ENCODE measurements around the gene PLPP3. TPM values are rescaled to one million over a fixed set of nuclear protein-coding genes. Genes with fewer than 3 reads are reported as not detected.
A peak's percentile ranks its signal among the peaks of the same experiment; 100 is the strongest.
"Not testable (repeated sequence)": the region's sequence is repeated elsewhere in the genome, so short reads cannot be mapped to it uniquely, and the experiment has no call there.

Gene PLPP3
- 100 to 1,000 TPM in 11 of 12 donors, not detected in 1; 104 to 193 (median 126) TPM for polyA plus RNA-seq (ENCODE audit: insufficient read length in 12 of 12)
- long read RNA-seq, donor 1, transcript PLPP3-202 (2 exons, 2,039 nt), result minor isoform, 6 of 38 reads
- long read RNA-seq, donor 1, transcript PLPP3-201 (6 exons, 3,292 nt), result major isoform, 19 of 38 reads
- long read RNA-seq, donor 1, partial matches to known transcripts, result 13 of 38 reads
- long read RNA-seq, donor 1, other reads (novel, unspliced or antisense), result 0 of 38 reads
- long read RNA-seq, donor 2, transcript PLPP3-201 (6 exons, 3,292 nt), result major isoform, 42 of 50 reads
- long read RNA-seq, donor 2, transcript PLPP3-202 (2 exons, 2,039 nt), result minor isoform, 8 of 50 reads
- long read RNA-seq, donor 2, partial matches to known transcripts, result 0 of 50 reads
- long read RNA-seq, donor 2, other reads (novel, unspliced or antisense), result 0 of 50 reads
- long read RNA-seq, donor 3, transcript PLPP3-201 (6 exons, 3,292 nt), result major isoform, 13 of 16 reads
- long read RNA-seq, donor 3, partial matches to known transcripts, result 0 of 16 reads
- long read RNA-seq, donor 3, other reads (novel, unspliced or antisense), result 0 of 16 reads
- long read RNA-seq, donor 4, transcript PLPP3-201 (6 exons, 3,292 nt), result minor isoform, 5 of 13 reads
- long read RNA-seq, donor 4, transcript PLPP3-202 (2 exons, 2,039 nt), result major isoform, 8 of 13 reads
- long read RNA-seq, donor 4, partial matches to known transcripts, result 0 of 13 reads
- long read RNA-seq, donor 4, other reads (novel, unspliced or antisense), result 0 of 13 reads
- long read RNA-seq, donor 5, transcript PLPP3-202 (2 exons, 2,039 nt), result minor isoform, 5 of 66 reads
- long read RNA-seq, donor 5, transcript PLPP3-201 (6 exons, 3,292 nt), result major isoform, 55 of 66 reads
- long read RNA-seq, donor 5, partial matches to known transcripts, result 6 of 66 reads
- long read RNA-seq, donor 5, other reads (novel, unspliced or antisense), result 0 of 66 reads
- long read RNA-seq, donor 6, transcript PLPP3-201 (6 exons, 3,292 nt), result major isoform, 13 of 21 reads
- long read RNA-seq, donor 6, transcript PLPP3-202 (2 exons, 2,039 nt), result minor isoform, 8 of 21 reads
- long read RNA-seq, donor 6, partial matches to known transcripts, result 0 of 21 reads
- long read RNA-seq, donor 6, other reads (novel, unspliced or antisense), result 0 of 21 reads
- long read RNA-seq, donor 7, transcript PLPP3-201 (6 exons, 3,292 nt), result major isoform, 20 of 24 reads
- long read RNA-seq, donor 7, partial matches to known transcripts, result 0 of 24 reads
- long read RNA-seq, donor 7, other reads (novel, unspliced or antisense), result 0 of 24 reads
- long read RNA-seq, donor 8, transcript PLPP3-202 (2 exons, 2,039 nt), result minor isoform, 5 of 39 reads
- long read RNA-seq, donor 8, transcript PLPP3-201 (6 exons, 3,292 nt), result major isoform, 29 of 39 reads
- long read RNA-seq, donor 8, partial matches to known transcripts, result 5 of 39 reads
- long read RNA-seq, donor 8, other reads (novel, unspliced or antisense), result 0 of 39 reads
- long read RNA-seq, donor 9, transcript PLPP3-201 (6 exons, 3,292 nt), result major isoform, 30 of 42 reads
- long read RNA-seq, donor 9, transcript PLPP3-202 (2 exons, 2,039 nt), result minor isoform, 7 of 42 reads
- long read RNA-seq, donor 9, partial matches to known transcripts, result 5 of 42 reads
- long read RNA-seq, donor 9, other reads (novel, unspliced or antisense), result 0 of 42 reads
- long read RNA-seq, donor 10, transcript PLPP3-201 (6 exons, 3,292 nt), result major isoform, 23 of 25 reads
- long read RNA-seq, donor 10, partial matches to known transcripts, result 0 of 25 reads
- long read RNA-seq, donor 10, other reads (novel, unspliced or antisense), result 0 of 25 reads
- long read RNA-seq, donor 11, transcript PLPP3-201 (6 exons, 3,292 nt), result major isoform, 25 of 50 reads
- long read RNA-seq, donor 11, transcript PLPP3-202 (2 exons, 2,039 nt), result minor isoform, 16 of 50 reads
- long read RNA-seq, donor 11, partial matches to known transcripts, result 9 of 50 reads
- long read RNA-seq, donor 11, other reads (novel, unspliced or antisense), result 0 of 50 reads

DNA sequence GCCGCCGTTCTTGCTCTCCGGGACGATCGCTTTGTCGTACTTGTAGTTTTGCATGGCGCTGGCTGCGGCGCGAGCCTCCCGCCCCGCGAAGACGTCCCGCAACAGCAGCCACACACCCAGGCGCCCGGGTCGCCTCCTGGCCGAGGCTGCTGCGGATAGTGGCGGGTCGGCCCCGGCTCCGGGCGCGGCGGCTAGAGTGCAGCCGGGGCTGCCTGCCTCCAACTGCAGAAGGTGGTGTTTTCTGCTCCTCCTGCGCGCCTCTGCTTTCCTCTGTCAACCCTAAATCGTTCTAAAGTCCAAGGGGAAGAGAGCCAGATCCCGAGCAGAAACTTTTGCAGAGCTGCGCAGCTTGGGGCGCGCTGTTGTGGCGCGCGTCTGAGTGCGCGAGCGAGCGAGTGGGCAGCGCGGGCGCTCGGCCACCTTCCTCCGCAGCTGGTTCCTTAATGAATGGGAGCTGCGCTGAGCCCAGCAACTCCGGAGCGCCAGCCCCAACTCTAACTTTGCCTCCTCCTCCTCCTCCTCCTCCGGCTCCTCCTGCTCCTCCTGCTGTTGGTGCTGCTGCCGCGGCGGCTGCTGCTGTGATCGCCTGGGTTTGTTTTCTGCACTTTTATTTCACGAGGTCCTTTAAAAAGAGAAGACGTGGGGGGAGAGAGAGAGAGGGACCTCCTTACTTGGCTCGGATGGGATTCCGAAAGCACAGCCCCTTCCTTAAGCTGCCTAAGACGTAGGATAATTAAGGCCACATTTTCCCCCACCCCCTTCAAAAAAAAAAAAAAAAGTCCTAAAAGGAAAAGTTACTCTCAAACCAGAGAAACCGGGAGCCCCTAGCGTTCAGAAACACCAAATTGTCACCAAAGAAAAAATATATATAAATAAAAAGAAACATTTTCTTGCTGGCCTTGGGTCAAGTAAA lies at the start of gene PLPP3:
PLPP3 (minus strand) TSS at position 601 of the 913 bp plus-strand sequence; CDS start at position 54, 547 bp downstream.
- DNase-seq, result peak; percentile 95

DNA sequence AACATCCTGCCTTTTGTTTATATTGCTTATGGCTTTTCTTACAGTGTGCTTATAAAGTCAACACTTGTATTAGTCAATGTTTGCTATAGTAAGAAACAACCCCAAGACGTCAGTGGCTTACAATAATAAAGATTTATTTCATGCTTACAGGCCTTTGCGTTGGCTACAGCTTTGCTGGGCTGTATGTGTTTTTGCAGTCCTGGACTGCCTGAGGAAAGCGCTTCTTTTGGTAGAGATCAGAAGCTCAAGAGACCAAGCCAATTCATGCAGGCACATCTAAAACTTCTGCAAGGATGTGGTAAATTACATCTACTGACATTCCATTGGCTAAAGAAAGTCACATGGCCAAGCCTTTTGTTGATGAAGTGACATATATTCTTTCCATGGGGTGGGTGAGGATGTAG lies 48.3 kb upstream of the PLPP3 start:
- DNase-seq, result no peak

DNA sequence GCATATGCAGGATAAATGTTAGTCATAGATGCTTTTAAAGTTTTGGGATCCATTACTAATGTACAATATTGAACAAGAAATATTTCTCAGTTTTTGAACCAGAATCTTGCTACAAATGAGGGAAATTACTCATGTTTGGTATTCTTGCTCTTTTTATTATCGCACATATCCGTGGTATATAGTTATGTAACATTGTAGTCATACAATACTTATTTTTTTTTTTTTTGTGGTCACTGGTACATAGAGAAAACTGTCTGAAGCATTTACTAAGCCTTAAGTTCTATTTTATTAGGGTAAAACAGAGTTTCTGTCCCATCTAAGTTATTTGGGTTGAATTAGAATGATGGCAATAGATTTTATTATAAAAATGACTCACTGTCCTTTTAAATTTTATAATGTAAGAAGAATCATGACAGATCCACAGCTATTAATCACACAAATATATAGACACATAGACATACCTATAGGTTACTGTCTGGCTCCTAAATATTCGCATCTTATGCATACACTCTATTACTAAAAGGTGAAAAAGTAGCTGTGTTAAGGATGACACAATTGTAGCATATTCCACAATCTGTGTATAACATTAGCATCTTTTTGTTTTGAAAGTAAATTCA lies 47.8 kb upstream of the PLPP3 start:
- no peak for DNase-seq

DNA sequence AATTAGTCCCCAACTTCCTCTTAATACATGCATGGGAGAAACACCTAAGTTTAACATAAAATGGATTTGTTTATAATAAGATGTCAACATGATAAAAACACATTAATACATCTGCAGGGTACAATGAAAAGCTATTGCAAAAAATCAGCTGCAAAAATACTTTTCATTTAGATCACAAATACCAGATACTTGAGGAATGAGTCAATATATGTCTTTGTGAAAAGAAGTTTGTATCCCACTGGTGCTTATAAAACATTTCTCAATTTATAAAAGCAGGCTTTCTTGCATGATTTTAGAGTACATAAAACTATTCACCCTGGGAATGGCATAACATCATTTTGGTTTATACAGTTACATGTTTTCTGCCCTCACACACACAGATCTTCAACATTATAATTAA lies 47.2 kb upstream of the PLPP3 start:
- no peak for DNase-seq

DNA sequence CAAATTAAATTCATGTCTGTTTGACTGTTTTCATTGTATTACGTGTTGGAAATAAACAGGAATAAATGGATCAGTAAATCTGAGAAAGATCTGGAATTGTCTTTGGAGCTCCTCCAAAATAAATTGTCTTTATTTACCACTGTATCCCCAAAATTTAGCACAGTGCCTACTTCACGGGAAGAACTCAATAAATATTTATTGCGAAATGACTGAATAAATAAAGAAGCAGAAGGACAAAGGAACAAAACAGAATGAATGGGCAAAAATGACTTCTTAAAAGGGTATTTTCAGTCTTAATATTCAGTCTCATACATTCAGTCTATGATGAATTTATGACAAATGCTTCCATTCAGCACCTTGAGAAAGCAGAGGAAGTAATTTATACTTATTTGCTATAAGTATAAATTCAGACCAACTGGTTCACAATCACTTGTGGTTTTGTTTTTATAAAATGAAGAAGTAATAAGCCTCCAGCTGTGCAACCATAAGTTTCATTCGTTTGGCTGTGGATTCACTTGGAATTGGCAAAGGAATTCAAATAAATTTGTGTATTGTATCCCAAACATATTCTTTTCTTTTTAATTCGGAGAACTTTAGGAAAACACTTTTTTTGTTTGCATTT lies 46.6 kb upstream of the PLPP3 start:
- no peak for DNase-seq

DNA sequence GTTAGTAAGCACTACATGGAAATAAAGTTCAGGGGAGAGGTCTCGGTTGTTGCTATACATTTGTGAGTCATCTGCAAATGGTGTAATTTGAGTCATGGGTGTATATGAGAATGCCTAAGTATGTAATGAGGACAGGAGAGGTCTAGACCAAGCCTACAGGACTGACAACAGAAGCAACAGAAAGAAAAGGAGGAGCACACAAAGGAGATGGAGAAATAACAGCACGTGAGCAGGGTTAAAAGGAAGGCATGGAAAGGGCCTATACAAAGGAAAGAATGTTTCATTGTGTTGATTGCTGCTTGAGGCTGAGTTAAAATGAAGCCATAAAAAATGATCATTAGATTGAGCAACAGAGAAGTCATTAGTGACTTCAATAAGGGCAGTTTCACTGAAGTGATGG lies 37.8 kb upstream of the PLPP3 start:
- DNase-seq, result no peak

DNA sequence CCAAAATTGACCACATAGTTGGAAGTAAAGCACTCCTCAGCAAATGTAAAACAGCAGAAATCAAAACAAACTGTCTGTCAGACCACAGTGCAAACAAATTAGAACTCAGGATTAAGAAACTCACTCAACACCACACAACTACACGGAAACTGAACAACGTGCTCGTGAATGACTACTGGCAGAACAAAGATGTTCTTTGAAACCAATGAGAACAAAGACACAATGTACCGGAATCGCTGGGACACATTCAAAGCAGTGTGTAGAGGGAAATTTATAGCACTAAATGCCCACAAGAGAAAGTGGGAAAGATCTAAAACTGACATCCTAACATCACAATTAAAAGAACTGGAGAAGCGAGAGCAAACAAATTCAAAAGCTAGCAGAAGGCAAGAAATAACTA lies 31.4 kb upstream of the PLPP3 start:
- not testable (repeated sequence) for DNase-seq

DNA sequence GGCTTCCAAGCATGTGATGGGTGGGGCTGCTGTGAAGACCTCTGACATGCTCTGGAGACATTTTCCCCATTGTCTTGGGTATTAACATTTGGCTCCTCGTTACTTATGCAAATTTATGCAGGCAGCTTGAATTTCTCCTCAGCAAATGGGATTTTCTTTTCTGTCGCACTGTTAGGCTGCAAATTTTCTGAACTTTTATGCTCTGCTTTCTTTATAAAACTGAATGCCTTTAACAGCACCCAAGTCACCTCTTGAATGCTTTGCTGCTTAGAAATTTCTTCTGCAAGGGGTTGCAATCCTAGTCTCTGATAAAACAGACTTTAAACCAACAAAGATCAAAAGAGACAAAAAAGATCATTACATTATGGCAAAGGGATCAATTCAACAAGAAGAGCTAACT lies 30.7 kb upstream of the PLPP3 start:
- DNase-seq, result not testable (repeated sequence)

DNA sequence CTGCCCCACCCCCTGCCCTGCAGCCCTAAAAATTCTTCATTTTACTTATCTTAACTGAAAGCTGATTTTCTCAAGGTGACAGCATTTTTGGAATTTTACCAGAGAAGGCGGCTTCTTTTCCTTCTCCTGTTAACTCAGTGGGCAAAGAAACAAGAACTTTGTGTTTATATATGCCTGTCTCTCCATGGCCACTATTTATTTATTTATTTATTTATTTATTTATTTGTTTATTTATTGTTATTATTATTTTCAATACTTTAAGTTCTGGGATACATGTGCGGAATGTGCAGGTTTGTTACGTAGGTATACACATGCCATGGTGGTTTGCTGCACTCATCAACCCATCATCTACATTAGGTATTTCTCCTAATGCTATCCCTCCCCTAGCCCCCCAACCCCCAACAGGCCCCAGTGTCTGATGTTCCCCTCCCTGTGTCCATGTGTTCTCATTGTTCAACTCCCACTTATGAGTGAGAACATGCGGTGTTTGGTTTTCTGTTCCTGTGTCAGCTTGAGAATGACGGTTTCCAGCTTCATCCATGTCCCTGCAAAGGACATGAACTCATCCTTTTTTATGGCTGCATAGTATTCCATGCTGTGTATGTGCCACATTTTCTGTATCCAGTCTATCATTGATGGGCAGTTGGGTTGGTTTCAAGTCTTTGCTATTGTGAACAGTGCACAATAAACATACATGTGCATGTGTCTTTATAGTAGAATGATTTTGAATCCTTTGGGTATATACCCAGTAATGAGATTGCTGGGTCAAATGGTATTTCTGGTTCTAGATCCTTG lies 16.2 kb upstream of the PLPP3 start:
- DNase-seq, result not testable (repeated sequence)

DNA sequence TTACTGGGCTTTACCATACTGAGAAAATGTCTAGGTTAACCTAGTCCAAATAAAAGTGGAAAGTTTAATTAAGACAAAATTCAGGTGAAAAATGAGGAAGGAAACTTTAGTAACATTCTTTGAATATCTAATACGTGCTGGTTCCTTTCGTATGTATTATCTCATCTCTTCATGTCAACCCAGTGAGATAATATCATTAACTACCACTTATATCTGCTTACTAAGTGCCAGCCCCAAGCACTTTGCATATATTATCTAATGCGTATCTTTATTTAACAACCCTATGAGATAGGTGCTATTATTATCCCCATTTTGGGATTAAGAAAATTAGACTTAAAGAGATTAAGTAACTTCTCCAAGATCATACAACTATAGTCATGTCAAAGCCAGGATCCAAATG lies 12.5 kb upstream of the PLPP3 start:
- DNase-seq, result no peak

DNA sequence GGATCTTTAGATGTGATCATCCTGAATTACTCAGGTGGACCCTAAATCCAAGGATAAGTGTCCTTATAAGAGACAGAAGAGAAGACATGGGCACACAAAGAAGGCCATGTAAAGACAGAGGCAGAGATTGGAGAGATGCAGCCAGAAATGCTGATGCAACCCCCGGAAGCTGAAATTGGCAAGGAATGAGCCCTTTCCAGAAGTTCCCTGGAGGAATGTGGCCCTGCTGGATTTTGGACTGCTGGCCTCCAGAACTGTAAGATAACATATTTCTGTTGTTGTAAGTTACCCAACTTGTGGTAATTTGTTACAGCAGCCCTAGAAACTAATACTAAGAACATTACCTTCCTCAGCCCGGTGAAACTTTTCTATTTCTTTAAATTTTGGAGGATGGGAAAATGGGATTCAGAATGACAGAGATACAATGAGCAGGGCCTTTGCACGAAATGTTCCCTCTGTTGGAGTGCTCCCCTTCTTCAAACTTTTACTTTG lies 11.2 kb upstream of the PLPP3 start:
- no peak for DNase-seq

DNA sequence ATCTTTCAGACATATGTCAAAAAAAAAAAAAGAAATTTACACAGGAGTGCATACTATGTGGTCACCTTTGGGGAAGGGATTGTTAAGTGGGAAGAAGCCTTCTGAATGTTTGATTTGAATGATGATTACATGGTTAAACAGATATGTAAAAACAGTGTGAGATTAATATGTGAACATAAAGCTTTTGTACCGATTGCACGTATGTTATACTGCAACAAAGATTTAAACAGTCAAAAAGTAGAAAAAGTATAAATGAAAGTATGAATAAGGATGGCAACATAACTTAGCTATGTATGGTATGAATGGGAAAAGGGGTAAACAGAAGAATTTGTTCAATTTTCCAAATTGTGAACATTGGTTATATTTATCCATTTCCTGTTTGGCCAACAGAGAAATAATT lies 10.0 kb upstream of the PLPP3 start:
- DNase-seq, result no peak

DNA sequence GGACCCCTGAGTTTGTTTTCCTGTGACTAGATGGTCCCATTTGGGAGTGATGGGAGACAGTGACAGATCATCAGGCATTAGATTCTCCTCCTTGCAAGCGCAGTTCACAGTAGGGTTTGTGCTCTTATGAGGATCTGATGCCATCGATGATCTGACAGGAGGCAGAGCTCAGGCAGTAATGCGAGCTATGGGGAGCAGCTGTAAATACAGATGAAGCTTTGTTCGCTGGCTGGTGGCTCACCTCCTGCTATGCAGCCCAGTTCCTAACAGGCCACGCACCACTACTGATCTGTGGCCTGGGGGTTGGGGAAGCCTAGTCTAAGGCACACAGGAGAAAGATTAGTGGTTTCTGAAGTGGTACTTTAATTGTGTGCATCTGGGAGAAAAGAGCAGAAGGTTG lies 7.1 kb upstream of the PLPP3 start:
- no peak for DNase-seq

DNA sequence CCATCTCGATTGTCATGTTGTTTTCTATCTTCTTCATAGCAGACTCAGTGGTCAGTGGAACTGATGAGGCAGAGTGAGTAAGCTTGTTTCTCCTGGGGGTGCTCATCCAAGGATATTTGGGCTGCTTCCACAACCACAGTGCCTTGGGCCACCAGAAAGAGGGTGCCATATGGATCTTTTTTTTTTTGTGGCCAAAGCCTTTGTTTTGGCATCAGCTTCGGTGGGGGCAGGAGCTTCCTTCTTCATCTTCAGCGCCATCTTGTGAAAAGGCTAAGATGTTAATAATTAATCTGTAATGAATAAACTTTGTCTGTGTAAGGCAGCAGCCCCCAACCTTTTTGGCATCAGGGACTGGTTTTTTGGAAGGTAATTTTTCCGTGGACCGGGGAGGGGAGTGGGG lies 6.6 kb upstream of the PLPP3 start:
- DNase-seq, result no peak

DNA sequence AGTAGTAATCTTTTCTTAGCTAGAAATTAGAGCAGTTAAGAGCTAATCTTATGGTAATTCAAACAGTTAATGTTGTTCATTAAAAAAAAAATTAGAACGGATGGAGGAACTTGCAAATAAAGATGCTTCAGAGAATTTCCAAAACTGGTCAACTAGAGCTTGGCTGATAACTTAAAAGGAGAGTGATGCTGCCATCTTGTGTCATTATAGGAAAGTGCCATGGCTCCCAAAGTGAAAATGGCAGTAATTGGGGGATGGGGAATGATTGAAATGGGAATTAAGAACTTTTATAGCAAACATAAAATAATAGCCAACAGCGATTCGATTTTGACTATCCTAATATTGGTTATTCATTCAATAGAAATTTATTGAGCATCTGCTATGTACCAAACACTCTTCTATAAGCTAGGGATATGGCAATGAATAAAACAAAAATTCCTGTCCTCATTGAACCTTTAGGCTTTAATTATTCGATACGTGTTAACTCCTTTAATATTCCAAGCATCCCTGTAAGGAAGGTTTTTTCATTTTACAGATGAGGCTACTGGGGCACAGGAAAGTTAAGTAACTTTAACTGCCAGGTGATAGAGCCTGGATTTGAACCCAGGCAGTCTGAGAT lies 5.7 kb upstream of the PLPP3 start:
- peak; percentile 73 for DNase-seq

DNA sequence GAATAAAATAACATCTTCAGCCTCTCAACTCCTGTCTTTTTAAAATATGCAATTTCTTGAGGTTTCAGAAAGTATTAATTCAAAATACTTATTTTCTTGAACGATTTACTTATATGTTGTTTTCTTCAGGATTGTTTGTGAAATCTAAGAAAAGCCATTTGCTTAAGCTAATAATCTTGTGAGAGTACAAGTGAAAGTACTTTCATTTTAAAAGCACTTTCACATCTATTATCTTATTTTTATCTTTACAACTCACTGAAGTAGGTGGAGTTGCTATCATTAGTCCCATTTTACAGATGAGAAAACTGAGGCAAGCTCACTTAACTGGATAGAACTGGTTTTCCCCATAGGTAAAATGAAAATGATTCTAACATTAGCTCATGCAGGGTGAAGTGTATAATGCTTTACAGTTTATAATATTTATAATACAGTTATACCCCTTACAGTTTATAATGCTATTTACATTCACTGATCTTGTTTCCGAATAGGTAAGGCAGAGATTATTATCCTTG lies 4.7 kb upstream of the PLPP3 start:
- no peak for DNase-seq

DNA sequence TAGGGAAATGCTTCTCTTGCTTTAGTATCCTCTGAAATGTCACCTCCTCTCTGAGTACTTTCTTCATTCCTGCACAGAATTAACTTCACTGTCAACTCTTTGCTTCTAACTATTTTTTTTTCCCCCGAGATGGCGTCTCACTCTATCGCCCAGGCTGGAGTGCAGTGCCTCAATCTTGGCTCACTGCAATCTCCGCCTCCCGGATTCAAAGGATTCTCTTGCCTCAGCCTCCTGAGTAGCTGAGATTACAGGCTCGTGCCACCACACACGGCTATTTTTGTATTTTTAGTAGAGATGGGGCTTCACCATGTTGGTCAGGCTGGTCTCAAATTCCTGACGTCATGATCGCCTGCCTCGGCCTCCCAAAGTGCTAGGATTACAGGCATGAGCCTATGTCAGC lies 1.4 kb upstream of the PLPP3 start:
- DNase-seq, result no peak

All from muscle of arm (tissue), 14 donors.